NB4 (cell line): ENCODE data around the gene RACK1.

ENCODE experiments used
- DNase-seq: peaks from one replicate; pipeline ENCODE4 v3.0.0; 2010; ENCODE audit warnings: low read depth
- H3K4me3 ChIP-seq: one replicate; pipeline ENCODE4 v1.5.1; 2011; ENCODE audit warnings: mild to moderate bottlenecking, low read depth, low read length, moderate library complexity
- CTCF ChIP-seq: IDR thresholded peaks from one replicate; pipeline ENCODE4 v1.5.1; 2012; ENCODE audit warnings: low read depth, low read length
- MYC ChIP-seq: IDR thresholded peaks from 2 replicates; pipeline ENCODE4 v1.6.1; 2011; ENCODE audit warnings: low read depth, low read length
- POLR2A ChIP-seq: IDR thresholded peaks from 2 replicates; pipeline ENCODE4 v1.6.1; 2011; ENCODE audit warnings: mild to moderate bottlenecking; ENCODE audit not compliant: insufficient read length; ENCODE audit errors: extremely low read depth
- TF ChIP-seq, protein P1 (sequence below): IDR thresholded peaks from 2 replicates; pipeline ENCODE4 v1.6.1; 2011; ENCODE audit warnings: low read depth, low read length

The RACK1 gene

DNA sequence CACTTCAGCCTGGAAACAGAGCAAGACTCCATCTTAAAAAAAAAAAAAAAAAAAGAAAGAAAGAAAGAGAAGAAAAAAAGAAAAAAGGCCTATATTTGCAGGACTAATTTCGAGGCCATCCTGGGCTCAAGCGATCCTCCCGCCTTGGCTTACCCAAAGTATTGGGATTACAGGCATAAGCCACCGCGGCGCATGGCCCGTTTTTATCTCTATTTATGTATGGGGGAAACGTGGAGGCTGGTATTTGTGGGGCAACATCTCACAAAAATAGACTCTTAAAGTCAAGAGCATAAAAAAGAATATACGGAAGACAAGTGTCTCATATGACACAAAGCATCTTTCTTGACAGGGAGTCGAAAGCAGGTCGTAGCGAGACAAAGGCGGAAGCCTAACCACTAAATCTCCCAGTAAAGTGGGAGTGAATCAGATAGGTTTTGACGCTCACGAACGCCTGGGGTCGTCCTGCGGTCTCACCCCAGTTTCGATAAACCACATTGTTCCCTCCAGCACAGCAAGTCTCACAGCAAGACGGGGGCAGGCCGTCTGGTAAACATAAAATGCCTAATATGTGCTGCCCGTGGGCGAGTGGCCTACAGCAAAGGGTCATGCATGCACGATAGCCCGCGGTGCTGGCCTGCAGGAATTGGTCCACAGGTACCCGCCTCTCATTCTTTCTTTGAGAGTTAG, 22.5 kb downstream of the RACK1 start:
- H3K4me3 ChIP-seq = peak overlapping the region; percentile 70
- TF ChIP-seq CTCF = no peak
- no peak for TF ChIP-seq MYC
- TF ChIP-seq, protein P1, sequence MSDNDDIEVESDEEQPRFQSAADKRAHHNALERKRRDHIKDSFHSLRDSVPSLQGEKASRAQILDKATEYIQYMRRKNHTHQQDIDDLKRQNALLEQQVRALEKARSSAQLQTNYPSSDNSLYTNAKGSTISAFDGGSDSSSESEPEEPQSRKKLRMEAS = no peak
- TF ChIP-seq POLR2A = no peak
- peak; percentile 84 for DNase-seq

- no peak overlapping the region for H3K4me3 ChIP-seq
- TF ChIP-seq, protein P1 = no peak
- no peak for TF ChIP-seq MYC
- DNase-seq = no peak
Measured at GRCh38 chr5:181220178-181220515, 23.6 kb downstream of the RACK1 start.

GRCh38 chr5:181219262-181220177, 24.2 kb downstream of the RACK1 start:
- no peak for TF ChIP-seq MYC
- TF ChIP-seq, protein P1 = no peak
- TF ChIP-seq CTCF = no peak
- no peak for TF ChIP-seq POLR2A
- no peak overlapping the region for H3K4me3 ChIP-seq
- DNase-seq = no peak

- TF ChIP-seq POLR2A (no peak), MYC (no peak), CTCF (no peak)
- TF ChIP-seq, protein P1 = no peak
- peak overlapping the region; percentile 35 for H3K4me3 ChIP-seq
- DNase-seq = no peak
Measured at GRCh38 chr5:181218795-181219124, 24.9 kb downstream of the RACK1 start.

- TF ChIP-seq POLR2A (no peak), CTCF (no peak), MYC (no peak)
- TF ChIP-seq, protein P1 = no peak
- no peak for DNase-seq
- H3K4me3 ChIP-seq = peak overlapping the region; percentile 46
Measured at GRCh38 chr5:181217803-181218062, 26.0 kb downstream of the RACK1 start.

GRCh38 chr5:181217111-181217802, 26.4 kb downstream of the RACK1 start:
- peak; percentile 73 for DNase-seq
- TF ChIP-seq POLR2A (no peak), MYC (0 out of 2 replicates have a peak, but pooled peaks have one; percentile 55)
- TF ChIP-seq, protein P1 = peak; percentile 84
- peak overlapping the region; percentile 46 for H3K4me3 ChIP-seq
